ENCODE data around the gene WRAP73.

GRCh38 chr1:3628445-3628844 lies 21.5 kb downstream of the WRAP73 start:
- TF ChIP-seq CTCF (conservative IDR thresholded peaks at IDR 0.05; ENCODE audit: low read depth, low read length): no peak
- TF ChIP-seq EZH2 (IDR thresholded peaks at IDR 0.05; ENCODE audit: low read length, unreplicated experiment): no peak

All from PC-3 (cell line).